HT-29 (cell line): Measurements from ENCODE around the gene LRRC15. TPM values are rescaled to one million over a fixed set of nuclear protein-coding genes. Genes with fewer than 3 reads are reported as not detected.

ENCODE experiments used
- total RNA-seq: library from RNA; depleted of rRNA; stranded (reverse); fragments of >200 nt; shearing (Covaris generic); gene quantifications from 2 replicates; pipeline ENCODE4 v1.2.3, GENCODE V29; 2014; rRNA removed

Gene LRRC15
- total RNA-seq, 1 experiment from 2014 or later = not detected

Other genes with a start within 250 kb of the LRRC15 start
- 543 and 595 TPM in 2 replicates for gene HES1, start 233.6 kb downstream of the LRRC15 start, total RNA-seq
- not detected in 2 replicates for gene CPN2, start 18.4 kb downstream of the LRRC15 start, total RNA-seq
- 0.08 TPM in 1 of 2 replicates, not detected in the other for gene GP5, start 29.5 kb upstream of the LRRC15 start, total RNA-seq
- gene ATP13A3, start 117.3 kb upstream of the LRRC15 start, total RNA-seq = 66.1 and 84.4 TPM in 2 replicates